Activated CD8-positive, alpha-beta memory T cell treated with anti-CD3 and anti-CD28 coated beads, Interleukin-2, amount 50 U/mL, for 1 hour (primary cell): Measurements from ENCODE around the gene CFAP65.

Experiments
- DNase-seq: peaks from one replicate; pipeline ENCODE4 v3.0.0-alpha.2; 2020; ENCODE audit errors: extremely low read depth

CFAP65 gene

DNA sequence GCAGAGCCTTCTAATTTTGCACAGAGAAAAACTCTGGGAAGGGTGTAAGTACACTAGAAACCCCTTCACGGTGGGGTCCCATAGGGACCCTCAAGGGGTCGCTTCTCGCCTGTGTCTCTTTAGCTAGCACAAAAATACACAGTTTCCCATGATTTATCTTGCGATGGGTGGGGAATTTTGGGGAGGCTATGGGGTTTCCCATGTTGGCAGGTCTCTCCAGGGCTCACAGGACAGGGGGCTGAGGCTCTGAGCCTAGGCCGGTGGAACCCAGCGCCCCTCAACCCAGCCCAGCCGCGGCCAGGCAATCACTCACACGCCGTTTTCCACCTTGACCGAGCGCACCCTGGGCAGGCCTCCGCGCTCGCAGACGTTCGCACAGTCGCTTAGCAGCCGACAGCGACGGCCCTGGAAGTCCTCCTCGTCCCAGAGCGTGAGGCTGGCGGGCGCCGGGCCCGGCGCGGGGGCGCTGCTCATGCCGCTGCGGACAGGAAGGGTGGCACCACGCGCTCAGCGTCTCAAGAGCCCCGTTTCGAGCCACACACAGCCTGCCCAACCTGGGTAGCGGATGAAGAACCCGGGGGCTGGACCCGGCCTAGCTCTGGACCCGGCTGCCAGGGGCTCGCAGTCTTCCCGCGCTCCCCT, 48.5 kb downstream of the CFAP65 start:
- no peak for DNase-seq

DNA sequence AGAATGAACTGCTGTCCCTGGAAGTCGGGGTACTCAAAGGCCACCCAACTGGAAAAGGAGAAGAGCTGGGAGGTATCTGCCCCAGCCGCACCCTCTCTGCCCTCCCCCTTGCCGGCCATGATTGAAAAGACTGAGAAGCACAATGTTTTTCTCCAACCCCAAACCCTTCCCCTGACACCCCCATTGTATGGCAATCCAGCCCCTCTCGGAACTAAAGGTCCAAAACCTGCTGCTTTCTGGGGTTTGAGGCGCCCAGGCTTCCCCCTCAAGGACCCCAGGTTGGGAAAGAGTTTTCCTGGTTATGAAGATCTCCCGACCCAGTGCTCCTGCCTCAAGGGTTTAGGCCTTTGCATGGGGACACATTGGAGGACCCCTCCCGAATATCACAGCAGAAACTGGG, 49.1 kb downstream of the CFAP65 start:
- no peak for DNase-seq

DNA sequence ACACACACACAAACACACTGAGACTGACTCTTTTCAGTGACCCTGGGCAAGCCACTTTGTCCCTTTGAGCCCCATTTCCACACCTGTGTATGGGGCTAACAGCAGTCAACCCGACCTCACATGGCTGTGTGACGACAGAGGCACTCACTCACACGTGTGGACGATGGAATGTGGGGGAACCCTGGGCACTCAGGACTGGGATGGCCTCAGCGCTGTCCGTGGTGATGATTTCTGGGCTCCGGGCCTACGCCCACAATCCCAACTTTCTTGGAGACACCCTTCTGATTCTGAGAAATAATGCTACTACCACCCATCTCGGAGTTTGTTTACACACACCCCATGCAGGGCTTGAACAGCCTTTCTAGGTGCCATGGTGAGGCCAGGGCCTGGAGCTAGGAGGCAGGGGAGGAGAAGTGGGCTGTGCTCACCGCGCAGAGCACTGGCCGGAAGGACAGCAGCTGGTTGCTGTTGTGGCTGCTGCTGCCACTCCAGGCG, 49.6 kb downstream of the CFAP65 start:
- no peak for DNase-seq

DNA sequence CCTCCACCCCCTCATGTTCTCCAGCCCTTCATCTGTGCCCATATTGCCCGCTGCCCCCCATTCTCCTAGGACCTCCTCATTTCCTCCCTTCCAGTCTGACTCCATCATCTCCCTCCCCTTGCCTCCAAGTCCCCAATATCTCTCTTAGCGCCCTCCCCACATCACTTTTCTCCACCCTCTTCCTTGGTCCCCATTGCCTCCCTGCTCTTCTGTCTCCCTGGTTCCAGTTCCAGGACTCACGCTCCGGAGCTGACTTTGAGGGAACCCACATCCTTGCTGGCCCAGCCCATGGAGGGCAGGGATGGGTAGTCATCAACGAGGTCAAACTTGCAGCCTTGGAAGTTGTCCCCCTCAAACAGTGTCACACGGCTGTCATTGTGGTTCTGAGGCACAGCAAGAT, 50.7 kb downstream of the CFAP65 start:
- DNase-seq: no peak

GRCh38 chr2:218990052-218990451, 51.3 kb downstream of the CFAP65 start:
- DNase-seq: no peak

DNA sequence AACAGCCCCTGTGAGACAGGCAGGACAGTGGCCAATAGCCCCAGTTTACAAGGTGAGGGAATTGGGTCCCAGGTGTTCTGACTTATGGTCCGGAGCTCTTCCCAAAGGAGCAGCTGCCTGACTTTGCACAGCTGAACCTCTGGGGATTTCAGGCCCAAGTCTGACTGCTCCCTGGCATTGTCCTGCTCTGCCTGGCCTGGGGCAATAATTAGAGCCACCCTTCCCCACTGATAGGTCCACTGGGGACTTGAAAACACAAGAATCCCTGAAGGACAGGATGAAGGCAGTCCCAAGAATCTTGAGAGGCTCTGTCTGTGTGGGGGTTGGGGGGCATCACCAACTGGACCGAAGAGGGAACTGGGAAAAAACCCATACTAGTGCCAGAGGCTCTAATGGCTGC, 52.7 kb downstream of the CFAP65 start:
- no peak for DNase-seq

DNA sequence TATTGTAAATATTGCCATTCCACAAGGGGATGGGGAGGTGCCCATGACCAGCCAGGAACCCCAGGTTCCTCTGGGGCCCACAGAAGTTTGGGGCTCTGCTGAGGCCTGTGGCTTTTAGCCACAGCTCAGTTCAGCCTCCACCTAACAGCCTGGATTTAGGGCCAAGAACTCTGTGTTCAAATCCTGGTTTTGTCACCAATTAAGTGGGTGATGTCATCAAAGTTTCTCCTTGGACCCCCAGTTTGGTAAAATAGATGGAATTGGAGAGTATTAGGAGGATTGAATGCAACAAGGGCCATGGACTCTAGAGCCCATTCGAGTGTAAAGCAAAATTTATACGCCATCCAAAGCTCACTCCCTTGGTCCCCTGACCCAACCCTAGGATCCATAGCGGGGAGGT, 53.2 kb downstream of the CFAP65 start:
- no peak for DNase-seq

GRCh38 chr2:218986148-218986761, 55.1 kb downstream of the CFAP65 start:
- no peak for DNase-seq

GRCh38 chr2:218985325-218986091, 55.8 kb downstream of the CFAP65 start:
- DNase-seq: no peak

GRCh38 chr2:218985021-218985324, 56.3 kb downstream of the CFAP65 start, which contains the start of gene FEV:
Gene FEV, minus strand, starts transcription at chr2:218985184. Its CDS starts 109 bp downstream, at chr2:218985075.
- no peak for DNase-seq

DNA sequence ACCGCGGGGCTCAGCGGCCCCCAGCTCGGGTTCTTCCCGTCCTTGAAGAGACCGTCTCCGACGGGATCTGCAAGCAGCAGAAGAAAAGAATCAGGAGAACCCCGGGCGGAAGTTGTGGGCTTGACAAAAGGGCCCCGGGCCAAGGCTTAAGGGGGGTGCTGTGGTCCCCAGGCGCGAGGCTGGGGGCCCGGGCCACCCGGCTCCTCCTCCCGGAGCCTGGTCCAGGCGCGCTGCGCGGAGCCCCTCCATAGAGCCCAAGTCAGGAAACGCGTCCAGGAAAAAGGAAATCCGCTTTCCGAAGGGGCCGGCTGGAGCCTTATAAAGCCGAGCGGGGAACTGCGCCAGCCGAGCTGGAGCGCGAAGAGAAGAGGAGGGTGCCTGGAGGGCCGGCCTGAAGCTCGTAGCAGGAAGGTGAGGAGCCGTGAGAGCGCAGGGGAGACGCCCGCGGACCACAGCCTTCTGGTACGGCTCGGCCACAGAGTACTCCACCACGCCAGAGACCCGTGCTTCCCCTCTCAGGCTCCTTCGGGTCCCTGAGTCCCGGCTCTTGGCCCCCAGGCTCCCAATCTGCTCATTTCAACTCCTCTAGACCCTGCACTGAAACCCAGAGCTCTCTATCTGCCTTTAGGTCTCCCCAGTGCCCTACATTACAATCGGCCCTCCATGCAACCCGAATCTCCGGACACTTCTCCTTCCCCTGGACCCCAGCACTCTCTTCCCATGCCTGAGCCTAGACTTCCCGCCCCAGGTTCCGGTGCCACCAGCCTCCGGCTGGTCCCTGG, 56.9 kb downstream of the CFAP65 start:
- DNase-seq: no peak

GRCh38 chr2:218983934-218984238, 57.4 kb downstream of the CFAP65 start:
- DNase-seq: no peak

- DNase-seq: no peak
These were observed 57.9 kb downstream of the CFAP65 start for GRCh38 chr2:218983263-218983933.

DNA sequence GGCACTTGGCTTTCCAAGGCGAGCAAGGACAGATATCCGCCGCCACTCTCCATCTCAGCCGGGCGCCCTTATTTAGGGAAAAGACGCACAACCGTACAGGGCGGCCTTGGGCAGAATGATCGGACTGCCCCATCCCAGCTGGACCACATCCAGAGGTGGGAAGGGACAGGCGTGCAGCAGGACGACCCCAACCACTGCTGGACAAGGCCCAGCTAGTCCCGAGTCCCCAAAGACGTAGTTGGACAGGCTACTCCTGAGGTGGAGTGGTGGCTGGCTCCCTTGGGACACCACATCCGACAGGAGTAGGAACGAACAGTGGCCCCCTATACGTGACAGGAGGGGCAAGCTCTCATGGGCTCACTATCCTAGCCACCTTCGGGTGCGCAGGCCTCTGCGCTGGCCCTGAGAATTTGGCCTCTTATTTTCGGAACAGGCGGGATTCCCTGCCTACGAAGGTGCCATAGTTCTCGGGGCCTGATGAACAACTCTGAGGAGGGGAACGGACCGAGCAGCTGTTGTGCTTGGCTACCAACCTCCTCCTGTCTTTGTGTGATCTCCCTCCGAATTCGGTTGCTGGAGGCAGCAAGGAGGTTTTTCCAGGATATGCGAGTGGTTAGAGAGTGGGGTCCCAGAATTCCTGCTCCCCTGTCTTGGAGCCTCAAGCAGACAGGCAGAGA, 58.6 kb downstream of the CFAP65 start:
- DNase-seq: no peak

DNA sequence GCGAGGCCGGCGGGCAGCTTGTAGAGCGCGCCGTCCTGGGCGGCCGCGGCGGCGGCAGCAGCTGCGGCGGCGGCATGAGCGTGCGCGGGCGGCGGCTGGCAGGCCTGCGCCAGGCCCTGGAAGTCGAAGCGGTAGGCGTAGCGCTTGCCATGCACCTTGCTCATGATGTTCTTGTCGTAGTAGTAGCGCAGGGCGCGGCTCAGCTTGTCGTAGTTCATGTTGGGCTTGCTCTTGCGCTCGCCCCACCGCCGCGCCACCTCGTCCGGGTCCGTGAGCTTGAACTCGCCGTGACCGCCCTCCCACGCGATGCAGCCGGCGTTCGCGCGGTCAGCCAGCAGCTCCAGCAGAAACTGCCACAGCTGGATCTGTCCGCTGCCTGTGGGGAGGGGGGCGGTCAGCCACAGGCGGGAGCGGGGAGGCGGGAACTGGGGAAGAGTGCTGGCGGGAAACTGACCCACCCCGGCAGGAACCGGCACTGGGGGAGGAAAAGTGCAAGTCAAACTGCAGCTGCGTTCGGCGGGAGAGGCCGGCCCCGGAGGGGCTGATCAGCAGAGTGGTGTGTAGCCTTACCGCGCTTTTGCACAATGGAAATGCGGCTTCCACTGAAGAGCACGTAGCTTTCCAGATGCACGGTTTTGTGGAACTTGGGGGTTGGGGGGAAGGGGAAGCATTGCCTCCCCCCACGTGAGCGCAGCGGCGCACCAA, 59.3 kb downstream of the CFAP65 start:
- no peak for DNase-seq

GRCh38 chr2:218981390-218981880, 59.9 kb downstream of the CFAP65 start:
- no peak for DNase-seq

- DNase-seq: no peak
These were observed 60.5 kb downstream of the CFAP65 start for GRCh38 chr2:218980735-218981389.

- DNase-seq: peak; percentile 49
These were observed 61.2 kb downstream of the CFAP65 start for GRCh38 chr2:218979846-218980734.
